Fibroblast of mammary gland (primary cell): ENCODE data around the gene HSPBAP1.

Source experiments
- DNase-seq: peaks from one replicate; pipeline ENCODE4 v3.0.0-alpha.2; 2010; ENCODE audit warnings: low read depth
- H3K4me3 ChIP-seq: 2 replicates; pipeline ENCODE4 v1.5.1; 2011; ENCODE audit warnings: low read depth, mild to moderate bottlenecking, low read length, moderate library complexity; ENCODE audit not compliant: control insufficient read depth
- CTCF ChIP-seq: conservative IDR thresholded peaks from 2 replicates; pipeline ENCODE4 v1.5.1; 2011; ENCODE audit warnings: low read depth, low read length, inconsistent platforms; ENCODE audit not compliant: control insufficient read depth, insufficient read depth

HSPBAP1 gene

GRCh38 chr3:122774564-122774963 is 19.1 kb downstream of the HSPBAP1 start:
- TF ChIP-seq CTCF, result peak; percentile 26
- DNase-seq, result peak; percentile 69
- no peak overlapping the region for H3K4me3 ChIP-seq

GRCh38 chr3:122773944-122774509 is 19.6 kb downstream of the HSPBAP1 start:
- H3K4me3 ChIP-seq, result no peak overlapping the region
- DNase-seq, result no peak
- TF ChIP-seq CTCF, result no peak

- no peak for TF ChIP-seq CTCF
- DNase-seq, result no peak
- no peak overlapping the region for H3K4me3 ChIP-seq
These were observed 20.8 kb downstream of the HSPBAP1 start for GRCh38 chr3:122772827-122773226.

GRCh38 chr3:122770521-122771202 is 23.0 kb downstream of the HSPBAP1 start:
- no peak for TF ChIP-seq CTCF
- H3K4me3 ChIP-seq, result no peak overlapping the region
- no peak for DNase-seq

- TF ChIP-seq CTCF, result no peak
- no peak for DNase-seq
- H3K4me3 ChIP-seq, result no peak overlapping the region
These were observed 25.9 kb downstream of the HSPBAP1 start for GRCh38 chr3:122767540-122768372.

GRCh38 chr3:122766430-122766829 is 27.2 kb downstream of the HSPBAP1 start:
- no peak overlapping the region for H3K4me3 ChIP-seq
- no peak for DNase-seq
- TF ChIP-seq CTCF, result no peak
